Measurements from ENCODE around the gene LGALS3.

LGALS3 gene

GRCh38 chr14:55191203-55192053 is 62.4 kb downstream of the LGALS3 start, which contains the start of gene DLGAP5:
Gene DLGAP5, minus strand, starts transcription at chr14:55191585. Its CDS starts 2,406 bp downstream, at chr14:55189179.
- DNase-seq (ENCODE audit: low spot score): peak; percentile 94

- no peak for DNase-seq (ENCODE audit: low spot score)
These were observed 63.1 kb downstream of the LGALS3 start for GRCh38 chr14:55192054-55192621.

GRCh38 chr14:55194656-55195355 is 65.8 kb downstream of the LGALS3 start:
- no peak for DNase-seq (ENCODE audit: low spot score)

Measured in NAMALWA (cell line).